ENCODE data around the gene SMYD3. TPM values are rescaled to one million over a fixed set of nuclear protein-coding genes. Genes with fewer than 3 reads are reported as not detected.

SMYD3 gene
- total RNA-seq, 3 donors from 2014 or later = 16.3 to 18.0 (median 16.4) TPM

- intact Hi-C loops (cut with DNase I, micrococcal nuclease) = no loop called here
- H3K9me3 ChIP-seq = no peaks in the 10 kb centered on the region
- ATAC-seq (no peak), DNase-seq (no peak)
- TF ChIP-seq CTCF (IDR thresholded peaks at IDR 0.05) = no peak
- H3K4me3 ChIP-seq = no peak overlapping the region
- H3K4me1 ChIP-seq (ENCODE audit: low read depth) = no peaks in the 10 kb centered on the region
- H3K36me3 ChIP-seq (ENCODE audit: low read depth) = no peaks in the 10 kb centered on the region
Observed at GRCh38 chr1:245931450-245931849, 575.6 kb downstream of the SMYD3 start.

GRCh38 chr1:245929224-245929623 is 577.9 kb downstream of the SMYD3 start:
- TF ChIP-seq CTCF (IDR thresholded peaks at IDR 0.05) = no peak
- Histone ChIP-seq H3K36me3 (ENCODE audit: low read depth) (no peaks in the 10 kb centered on the region), H3K4me1 (ENCODE audit: low read depth) (no peaks in the 10 kb centered on the region), H3K4me3 (no peak overlapping the region), H3K9me3 (no peaks in the 10 kb centered on the region)
- ATAC-seq (no peak), DNase-seq (no peak)
- intact Hi-C loops (cut with DNase I, micrococcal nuclease) = no loop called here

GRCh38 chr1:245926888-245927287 is 580.2 kb downstream of the SMYD3 start:
- no peaks in the 10 kb centered on the region for H3K4me1 ChIP-seq (ENCODE audit: low read depth)
- H3K36me3 ChIP-seq (ENCODE audit: low read depth) = no peaks in the 10 kb centered on the region
- DNase-seq (no peak), ATAC-seq (no peak)
- TF ChIP-seq CTCF (IDR thresholded peaks at IDR 0.05) = no peak
- intact Hi-C loops (cut with DNase I, micrococcal nuclease) = no loop called here
- no peak overlapping the region for H3K4me3 ChIP-seq
- H3K9me3 ChIP-seq = no peaks in the 10 kb centered on the region

- DNase-seq (no peak), ATAC-seq (no peak)
- intact Hi-C loops (cut with DNase I, micrococcal nuclease) = no loop called here
- Histone ChIP-seq H3K4me3 (no peak overlapping the region), H3K36me3 (ENCODE audit: low read depth) (no peaks in the 10 kb centered on the region), H3K9me3 (no peaks in the 10 kb centered on the region), H3K4me1 (ENCODE audit: low read depth) (no peaks in the 10 kb centered on the region)
- TF ChIP-seq CTCF (IDR thresholded peaks at IDR 0.05) = no peak
Observed at GRCh38 chr1:245923215-245923614, 583.9 kb downstream of the SMYD3 start.

- H3K4me3 ChIP-seq = no peak overlapping the region
- no peaks in the 10 kb centered on the region for H3K4me1 ChIP-seq (ENCODE audit: low read depth)
- no peaks in the 10 kb centered on the region for H3K36me3 ChIP-seq (ENCODE audit: low read depth)
- ATAC-seq (no peak), DNase-seq (no peak)
- H3K9me3 ChIP-seq = no peaks in the 10 kb centered on the region
- intact Hi-C loops (cut with DNase I, micrococcal nuclease) = no loop called here
- TF ChIP-seq CTCF (IDR thresholded peaks at IDR 0.05) = no peak
Observed at GRCh38 chr1:245921417-245921816, 585.7 kb downstream of the SMYD3 start.

- ATAC-seq (no peak), DNase-seq (no peak)
- no peak overlapping the region for H3K4me3 ChIP-seq
- H3K4me1 ChIP-seq (ENCODE audit: low read depth) = no peaks in the 10 kb centered on the region
- no peaks in the 10 kb centered on the region for H3K36me3 ChIP-seq (ENCODE audit: low read depth)
- intact Hi-C loops (cut with DNase I, micrococcal nuclease) = no loop called here
- H3K9me3 ChIP-seq = no peaks in the 10 kb centered on the region
- TF ChIP-seq CTCF (IDR thresholded peaks at IDR 0.05) = no peak
Observed at GRCh38 chr1:245917403-245917802, 589.7 kb downstream of the SMYD3 start.

Data from mucosa of descending colon (tissue), 3 donors.